ENCODE measurements around the gene CALCB.

- TF ChIP-seq HDAC2 (IDR thresholded peaks at IDR 0.05; ENCODE audit: borderline replicate concordance in 1 of 2, low read depth in 2 of 2, low read length in 2 of 2) (no peak), SP2 (IDR thresholded peaks at IDR 0.05; ENCODE audit: low read length) (no peak), KDM1A (IDR thresholded peaks at IDR 0.05; ENCODE audit: borderline replicate concordance, low read length) (no peak), POLR2A (IDR thresholded peaks at IDR 0.05; ENCODE audit: control extremely low read depth in 1 of 2, low read depth in 2 of 2, low read length in 2 of 2) (no peak), POLR2AphosphoS5 (IDR thresholded peaks at IDR 0.05; ENCODE audit: low read depth, low read length) (no peak), SIN3A (conservative IDR thresholded peaks at IDR 0.05 in 1 of 2, IDR thresholded peaks at IDR 0.05 in 1 of 2; ENCODE audit: low read depth in 1 of 2, low read length in 2 of 2) (no peak), EZH2 (IDR thresholded peaks at IDR 0.05; ENCODE audit: low read depth, low read length, severe bottlenecking) (no peak), MAX (IDR thresholded peaks at IDR 0.05) (no peak), CHD2 (IDR thresholded peaks at IDR 0.05; ENCODE audit: low read length) (no peak), RAD21 (IDR thresholded peaks at IDR 0.05 in 1 of 2, conservative IDR thresholded peaks at IDR 0.05 in 1 of 2; ENCODE audit: low read depth in 2 of 2, low read length in 2 of 2) (no peak)
- TF ChIP-seq, protein P1, sequence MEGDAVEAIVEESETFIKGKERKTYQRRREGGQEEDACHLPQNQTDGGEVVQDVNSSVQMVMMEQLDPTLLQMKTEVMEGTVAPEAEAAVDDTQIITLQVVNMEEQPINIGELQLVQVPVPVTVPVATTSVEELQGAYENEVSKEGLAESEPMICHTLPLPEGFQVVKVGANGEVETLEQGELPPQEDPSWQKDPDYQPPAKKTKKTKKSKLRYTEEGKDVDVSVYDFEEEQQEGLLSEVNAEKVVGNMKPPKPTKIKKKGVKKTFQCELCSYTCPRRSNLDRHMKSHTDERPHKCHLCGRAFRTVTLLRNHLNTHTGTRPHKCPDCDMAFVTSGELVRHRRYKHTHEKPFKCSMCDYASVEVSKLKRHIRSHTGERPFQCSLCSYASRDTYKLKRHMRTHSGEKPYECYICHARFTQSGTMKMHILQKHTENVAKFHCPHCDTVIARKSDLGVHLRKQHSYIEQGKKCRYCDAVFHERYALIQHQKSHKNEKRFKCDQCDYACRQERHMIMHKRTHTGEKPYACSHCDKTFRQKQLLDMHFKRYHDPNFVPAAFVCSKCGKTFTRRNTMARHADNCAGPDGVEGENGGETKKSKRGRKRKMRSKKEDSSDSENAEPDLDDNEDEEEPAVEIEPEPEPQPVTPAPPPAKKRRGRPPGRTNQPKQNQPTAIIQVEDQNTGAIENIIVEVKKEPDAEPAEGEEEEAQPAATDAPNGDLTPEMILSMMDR (IDR thresholded peaks at IDR 0.05; ENCODE audit: control extremely low read depth in 1 of 3, insufficient read depth in 1 of 3, low read depth in 1 of 3, low read length in 3 of 3) = no peak
Measured at GRCh38 chr11:15027011-15027410, 46.4 kb upstream of the CALCB start.
